HCEC 1CT (cell line): ENCODE results near the gene ATP11B.

Experiments
- DNase-seq: peaks from one replicate; pipeline ENCODE4 v3.0.0-alpha.2; 2017

ATP11B gene

GRCh38 chr3:182913889-182914288 is 120.6 kb downstream of the ATP11B start:
- DNase-seq = no peak

GRCh38 chr3:182914341-182914740 is 121.0 kb downstream of the ATP11B start:
- DNase-seq = no peak

GRCh38 chr3:182917134-182917533 is 123.8 kb downstream of the ATP11B start:
- DNase-seq = no peak

- no peak for DNase-seq
Measured at GRCh38 chr3:182919866-182920357, 126.6 kb downstream of the ATP11B start.

- no peak for DNase-seq
Measured at GRCh38 chr3:182920515-182921084, 127.3 kb downstream of the ATP11B start.

GRCh38 chr3:182921665-182922355 is 128.5 kb downstream of the ATP11B start:
- DNase-seq = no peak

- no peak for DNase-seq
Measured at GRCh38 chr3:182925330-182925943, 132.1 kb downstream of the ATP11B start.

- no peak for DNase-seq
Measured at GRCh38 chr3:182925944-182926337, 132.6 kb downstream of the ATP11B start.

- DNase-seq = no peak
Measured at GRCh38 chr3:182935803-182936202, 142.5 kb downstream of the ATP11B start.

- no peak for DNase-seq
Measured at GRCh38 chr3:182936239-182936917, 143.1 kb downstream of the ATP11B start.

- DNase-seq = no peak
Measured at GRCh38 chr3:182936918-182937285, 143.6 kb downstream of the ATP11B start.

- DNase-seq = no peak
Measured at GRCh38 chr3:182937293-182938051, 144.2 kb downstream of the ATP11B start.

- no peak for DNase-seq
Measured at GRCh38 chr3:182940266-182940808, 147.0 kb downstream of the ATP11B start.

- DNase-seq = no peak
Measured at GRCh38 chr3:182941719-182942118, 148.4 kb downstream of the ATP11B start.

- no peak for DNase-seq
Measured at GRCh38 chr3:182947888-182948287, 154.6 kb downstream of the ATP11B start.

- DNase-seq = no peak
Measured at GRCh38 chr3:182948305-182948704, 155.0 kb downstream of the ATP11B start.

GRCh38 chr3:182949688-182950087 is 156.4 kb downstream of the ATP11B start:
- no peak for DNase-seq

- DNase-seq = no peak
Measured at GRCh38 chr3:182954553-182955235, 161.4 kb downstream of the ATP11B start.

- DNase-seq = no peak
Measured at GRCh38 chr3:182957226-182957625, 163.9 kb downstream of the ATP11B start.

- DNase-seq = no peak
Measured at GRCh38 chr3:182957676-182958266, 164.5 kb downstream of the ATP11B start.
